Progenitor cell of endocrine pancreas (in vitro differentiated cells): Measurements from ENCODE around the gene TLNRD1. TPM values are rescaled to one million over a fixed set of nuclear protein-coding genes. Genes with fewer than 3 reads are reported as not detected.
A peak's percentile ranks its signal among the peaks of the same experiment; 100 is the strongest.

ENCODE experiments used
- DNase-seq: peaks from one replicate; pipeline ENCODE4 v3.0.0; 2021; ENCODE audit warnings: low spot score; ENCODE audit not compliant: unreplicated experiment
- H3K27ac Mint-ChIP-seq: 2 replicates; pipeline ENCODE4 v1.8.0; 2021; ENCODE audit warnings: mild to moderate bottlenecking, moderate library complexity, mixed read lengths
- H3K27me3 Mint-ChIP-seq: 2 replicates; pipeline ENCODE4 v1.8.0; 2021; ENCODE audit warnings: mixed read lengths
- H3K36me3 Mint-ChIP-seq: 2 replicates; pipeline ENCODE4 v1.8.0; 2022; ENCODE audit warnings: mixed read lengths; ENCODE audit not compliant: insufficient read depth
- H3K4me1 Mint-ChIP-seq: 2 replicates; pipeline ENCODE4 v1.8.0; 2021; ENCODE audit warnings: low read depth, mixed read lengths
- H3K4me3 Mint-ChIP-seq: 2 replicates; pipeline ENCODE4 v1.8.0; 2021; ENCODE audit warnings: low read depth, mild to moderate bottlenecking, moderate library complexity, mixed read lengths
- H3K9me3 Mint-ChIP-seq: 2 replicates; pipeline ENCODE4 v1.8.0; 2021; ENCODE audit warnings: low read depth, mixed read lengths
- total RNA-seq: library from RNA; stranded (reverse); gene quantifications from 2 replicates; pipeline ENCODE4 v1.2.1, GENCODE V29; 2021
- TF ChIP-seq, protein P1 (sequence below): fragments of 200-600 bp; sonication (generic); IDR thresholded peaks from one replicate; pipeline ENCODE4 v1.5.0; 2021; ENCODE audit warnings: antibody characterized with exemption, mild to moderate bottlenecking; ENCODE audit not compliant: unreplicated experiment

TLNRD1 gene
- total RNA-seq, 1 donor from 2014 or later: 14.9 TPM

DNA sequence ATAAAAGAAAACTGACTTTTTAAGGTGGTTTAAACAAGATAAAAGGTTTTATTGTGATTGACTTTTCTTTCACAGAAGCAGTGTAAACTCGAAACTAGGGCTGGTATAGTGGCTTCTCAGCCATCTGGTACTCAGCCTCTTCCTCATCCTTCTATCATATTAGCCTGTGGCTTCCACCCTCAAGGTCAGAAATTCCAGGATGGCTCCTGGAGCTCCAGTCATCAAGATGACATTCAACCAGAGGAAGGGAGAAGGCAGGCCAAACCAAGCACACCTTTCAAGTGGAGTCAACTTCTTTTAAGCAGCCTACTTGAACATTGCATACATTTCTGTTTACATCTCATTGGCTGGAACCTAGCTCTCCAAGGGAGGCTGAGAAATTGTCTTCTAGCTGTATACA is 9.8 kb upstream of the TLNRD1 start:
- DNase-seq: no peak
- H3K36me3 Mint-ChIP-seq: no peaks in the 10 kb centered on the region
- H3K4me3 Mint-ChIP-seq: no peak overlapping the region
- no peaks in the 10 kb centered on the region for H3K27me3 Mint-ChIP-seq
- peaks cover 24% of the 10 kb centered on the region for H3K4me1 Mint-ChIP-seq
- no peak overlapping the region for H3K27ac Mint-ChIP-seq
- no peaks in the 10 kb centered on the region for H3K9me3 Mint-ChIP-seq
- TF ChIP-seq, protein P1, sequence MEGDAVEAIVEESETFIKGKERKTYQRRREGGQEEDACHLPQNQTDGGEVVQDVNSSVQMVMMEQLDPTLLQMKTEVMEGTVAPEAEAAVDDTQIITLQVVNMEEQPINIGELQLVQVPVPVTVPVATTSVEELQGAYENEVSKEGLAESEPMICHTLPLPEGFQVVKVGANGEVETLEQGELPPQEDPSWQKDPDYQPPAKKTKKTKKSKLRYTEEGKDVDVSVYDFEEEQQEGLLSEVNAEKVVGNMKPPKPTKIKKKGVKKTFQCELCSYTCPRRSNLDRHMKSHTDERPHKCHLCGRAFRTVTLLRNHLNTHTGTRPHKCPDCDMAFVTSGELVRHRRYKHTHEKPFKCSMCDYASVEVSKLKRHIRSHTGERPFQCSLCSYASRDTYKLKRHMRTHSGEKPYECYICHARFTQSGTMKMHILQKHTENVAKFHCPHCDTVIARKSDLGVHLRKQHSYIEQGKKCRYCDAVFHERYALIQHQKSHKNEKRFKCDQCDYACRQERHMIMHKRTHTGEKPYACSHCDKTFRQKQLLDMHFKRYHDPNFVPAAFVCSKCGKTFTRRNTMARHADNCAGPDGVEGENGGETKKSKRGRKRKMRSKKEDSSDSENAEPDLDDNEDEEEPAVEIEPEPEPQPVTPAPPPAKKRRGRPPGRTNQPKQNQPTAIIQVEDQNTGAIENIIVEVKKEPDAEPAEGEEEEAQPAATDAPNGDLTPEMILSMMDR: no peak

DNA sequence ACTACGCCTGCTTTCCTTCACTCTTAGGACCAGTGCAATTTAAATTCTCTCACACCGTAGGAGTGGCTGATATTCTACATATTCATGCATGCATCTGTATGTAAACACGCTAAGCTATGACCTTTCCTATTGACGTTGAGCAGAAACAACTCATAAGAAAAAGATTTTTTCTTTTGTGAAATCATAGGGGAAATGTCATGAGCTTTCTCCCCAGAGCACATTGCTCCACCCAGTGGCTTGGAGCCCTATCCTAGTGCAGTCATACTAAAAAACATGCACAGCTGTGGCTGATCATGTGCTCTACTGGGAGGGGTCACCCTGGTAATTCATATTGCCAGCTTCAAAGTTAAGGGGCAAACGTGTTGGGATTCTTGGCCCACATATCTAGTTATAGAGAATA is 9.3 kb upstream of the TLNRD1 start:
- DNase-seq: no peak
- Mint-ChIP-seq H3K4me3 (no peak overlapping the region), H3K4me1 (peaks cover 21% of the 10 kb centered on the region), H3K27me3 (no peaks in the 10 kb centered on the region), H3K9me3 (no peaks in the 10 kb centered on the region), H3K27ac (no peak overlapping the region), H3K36me3 (no peaks in the 10 kb centered on the region)
- TF ChIP-seq, protein P1: no peak

DNA sequence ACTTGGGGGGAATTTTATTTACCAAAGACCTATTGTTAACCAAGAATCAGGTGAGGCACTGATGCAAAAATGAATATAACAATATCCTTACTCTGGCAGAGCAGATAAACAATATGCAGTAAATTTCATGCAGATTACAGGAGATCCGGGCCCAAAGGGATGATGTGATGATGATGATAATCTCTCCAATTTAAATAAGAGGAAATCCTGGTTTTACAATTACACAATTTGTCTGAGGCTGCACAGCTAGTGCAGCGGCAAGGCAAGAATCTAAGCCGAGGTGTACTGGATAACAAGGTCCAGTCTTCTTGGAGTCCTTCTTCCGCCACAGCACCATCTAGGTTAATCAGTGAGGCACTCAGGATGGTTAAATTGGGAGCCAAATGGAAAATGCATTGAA is 8.7 kb upstream of the TLNRD1 start:
- TF ChIP-seq, protein P1: no peak
- no peaks in the 10 kb centered on the region for H3K27me3 Mint-ChIP-seq
- DNase-seq: no peak
- H3K36me3 Mint-ChIP-seq: no peaks in the 10 kb centered on the region
- peaks cover 17% of the 10 kb centered on the region for H3K4me1 Mint-ChIP-seq
- H3K9me3 Mint-ChIP-seq: no peaks in the 10 kb centered on the region
- H3K4me3 Mint-ChIP-seq: no peak overlapping the region
- no peak overlapping the region for H3K27ac Mint-ChIP-seq

DNA sequence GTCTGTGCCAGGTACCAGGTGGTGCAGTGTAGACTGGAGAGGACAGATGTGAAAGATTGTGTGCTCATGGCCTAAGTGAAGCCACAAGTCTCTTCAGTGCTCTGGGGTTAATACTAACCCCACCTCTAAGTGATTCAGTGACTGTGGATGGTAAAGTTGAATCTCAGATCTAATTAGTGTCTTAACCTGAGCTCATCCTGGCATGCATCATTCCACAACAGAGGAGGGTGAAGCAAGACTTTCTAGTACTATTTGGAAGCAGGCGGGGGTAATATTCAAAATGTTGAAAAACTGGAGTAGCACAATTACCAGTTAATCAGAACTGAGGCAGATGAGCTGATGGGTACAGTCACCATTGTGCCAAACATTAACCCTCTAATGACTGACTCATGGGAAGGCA is 8.3 kb upstream of the TLNRD1 start:
- Mint-ChIP-seq H3K27ac (no peak overlapping the region), H3K4me1 (peaks cover 16% of the 10 kb centered on the region), H3K36me3 (no peaks in the 10 kb centered on the region), H3K27me3 (no peaks in the 10 kb centered on the region), H3K9me3 (no peaks in the 10 kb centered on the region), H3K4me3 (no peak overlapping the region)
- TF ChIP-seq, protein P1: no peak
- no peak for DNase-seq

DNA sequence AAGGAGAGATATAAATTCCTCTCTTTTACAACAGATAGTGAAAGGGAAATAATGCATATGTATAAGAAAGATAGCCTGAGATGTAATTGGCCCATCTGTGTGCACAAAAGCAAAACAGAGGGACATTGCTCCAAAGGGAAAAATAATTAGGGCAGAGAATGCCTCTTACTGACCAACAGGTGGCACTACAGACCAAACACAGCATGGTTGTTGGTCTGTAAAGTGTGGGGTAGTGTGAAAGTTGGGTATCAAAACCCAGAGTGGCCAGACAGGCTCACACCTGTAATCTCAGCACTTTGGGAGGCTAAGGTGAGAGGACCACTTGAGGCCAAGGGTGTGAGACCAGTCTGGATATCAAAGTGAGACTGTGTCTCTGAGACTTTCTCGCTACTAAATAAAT is 4.5 kb upstream of the TLNRD1 start:
- H3K4me3 Mint-ChIP-seq: no peak overlapping the region
- no peaks in the 10 kb centered on the region for H3K27me3 Mint-ChIP-seq
- peaks cover 9% of the 10 kb centered on the region for H3K4me1 Mint-ChIP-seq

More for the DNA sequence above, 4.5 kb upstream of the TLNRD1 start:
- TF ChIP-seq, protein P1: peak; percentile 45
- Mint-ChIP-seq H3K36me3 (no peaks in the 10 kb centered on the region), H3K27ac (no peak overlapping the region), H3K9me3 (no peaks in the 10 kb centered on the region)
- DNase-seq: no peak
